Activated naive CD4-positive, alpha-beta T cell treated with anti-CD3 and anti-CD28 coated beads, Interleukin-2, amount 50 U/mL, for 16 hours (primary cell): ENCODE results near the gene AASS.

Experiments used
- DNase-seq: peaks from one replicate; pipeline ENCODE4 v3.0.0-alpha.2; 2020

Gene AASS

GRCh38 chr7:122103064-122103463, 41.0 kb downstream of the AASS start:
- DNase-seq = no peak

- no peak for DNase-seq
Observed at GRCh38 chr7:122100021-122100420, 44.0 kb downstream of the AASS start.

GRCh38 chr7:122095642-122096041, 48.4 kb downstream of the AASS start:
- no peak for DNase-seq

DNA sequence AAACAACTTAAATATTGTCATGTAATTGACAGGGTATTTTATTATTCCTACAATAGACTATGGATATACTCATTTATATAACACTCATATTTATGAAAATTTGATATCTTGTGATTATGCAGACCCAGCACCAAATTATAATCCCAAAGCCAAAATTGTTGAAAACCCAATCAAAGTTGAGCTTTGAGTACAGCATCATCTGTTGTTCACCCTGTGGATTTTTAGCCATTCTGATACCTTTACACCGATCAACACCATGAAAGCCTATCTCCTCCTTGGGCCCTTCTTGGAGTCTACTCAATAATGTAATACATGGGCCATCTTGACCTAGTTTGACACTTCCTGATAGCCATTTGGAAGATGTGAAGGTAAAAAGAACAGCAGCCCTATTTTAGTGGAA, 49.5 kb downstream of the AASS start:
- DNase-seq = no peak

- peak; percentile 43 for DNase-seq
Observed at GRCh38 chr7:122092964-122093797, 50.9 kb downstream of the AASS start.

- no peak for DNase-seq
Observed at GRCh38 chr7:122082670-122083069, 61.4 kb downstream of the AASS start.

DNA sequence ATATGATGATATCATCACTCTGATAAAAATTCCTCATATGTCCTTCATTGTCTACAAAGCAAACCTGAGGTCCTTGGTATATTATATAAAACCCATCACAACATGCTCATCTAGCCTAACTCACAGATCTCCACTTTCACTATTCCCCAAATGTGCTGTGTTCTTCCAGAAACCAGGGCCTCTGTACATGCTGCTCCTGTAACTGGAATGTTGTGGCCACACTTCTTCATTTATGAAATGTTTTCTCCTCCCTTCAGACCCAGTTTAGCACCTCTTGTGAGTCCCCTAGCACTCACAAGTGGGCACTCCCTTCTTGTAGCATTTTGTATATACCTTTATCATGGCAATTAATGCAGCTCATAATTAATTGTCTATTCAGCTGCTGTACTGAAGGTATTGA, 61.9 kb downstream of the AASS start:
- no peak for DNase-seq

- no peak for DNase-seq
Observed at GRCh38 chr7:122073635-122074034, 70.4 kb downstream of the AASS start.

DNA sequence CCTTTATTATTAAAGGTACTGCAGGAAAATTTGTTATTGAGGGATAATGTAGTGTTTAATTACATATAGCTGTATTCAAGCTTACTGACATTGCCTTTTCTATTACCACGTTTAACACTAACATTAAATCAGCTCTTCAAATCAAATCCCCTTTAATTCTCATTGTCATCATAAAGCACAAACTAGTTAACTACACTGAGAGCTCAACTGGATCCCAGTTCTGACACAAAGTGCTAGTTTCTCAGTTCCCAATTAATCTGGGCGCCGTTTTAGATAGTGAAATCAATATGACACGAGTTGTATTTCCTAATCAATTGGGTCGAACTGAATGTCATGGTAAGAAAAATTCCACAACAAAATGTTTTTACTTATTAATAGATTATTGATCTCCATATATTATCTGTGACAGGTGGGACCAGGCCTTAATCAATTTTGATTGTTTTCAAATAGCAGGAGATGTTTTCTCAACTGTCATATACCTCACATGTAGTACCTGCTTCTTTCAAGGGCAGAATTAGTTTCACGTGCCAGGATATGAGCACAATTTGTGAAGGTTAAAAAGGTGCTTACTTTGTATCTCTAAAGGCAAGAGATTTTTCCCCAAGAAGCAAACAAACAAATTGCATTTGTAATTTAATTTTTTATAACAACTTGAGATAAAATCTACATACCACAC, 71.0 kb downstream of the AASS start:
- no peak for DNase-seq

DNA sequence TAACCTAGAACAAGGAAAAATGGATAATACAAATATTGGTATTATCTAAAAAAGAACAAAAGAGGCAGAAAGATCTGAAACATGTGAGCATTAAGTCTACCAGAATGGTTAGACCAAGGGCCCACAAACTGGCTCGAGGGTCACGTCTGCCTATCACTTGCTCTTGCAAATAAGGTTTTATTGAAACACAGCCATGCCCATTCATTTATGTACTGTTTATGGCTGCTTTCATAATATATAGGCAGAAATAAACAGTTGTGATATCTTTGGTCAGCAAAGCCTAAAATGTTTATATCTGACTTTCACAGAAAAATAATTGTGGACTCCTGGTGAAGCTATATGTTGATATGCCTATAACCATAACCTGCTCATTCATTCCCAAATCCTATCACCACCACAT, 71.8 kb downstream of the AASS start:
- no peak for DNase-seq

- no peak for DNase-seq
Observed at GRCh38 chr7:122070834-122071233, 73.2 kb downstream of the AASS start.

- DNase-seq = no peak
Observed at GRCh38 chr7:122070062-122070461, 74.0 kb downstream of the AASS start.

DNA sequence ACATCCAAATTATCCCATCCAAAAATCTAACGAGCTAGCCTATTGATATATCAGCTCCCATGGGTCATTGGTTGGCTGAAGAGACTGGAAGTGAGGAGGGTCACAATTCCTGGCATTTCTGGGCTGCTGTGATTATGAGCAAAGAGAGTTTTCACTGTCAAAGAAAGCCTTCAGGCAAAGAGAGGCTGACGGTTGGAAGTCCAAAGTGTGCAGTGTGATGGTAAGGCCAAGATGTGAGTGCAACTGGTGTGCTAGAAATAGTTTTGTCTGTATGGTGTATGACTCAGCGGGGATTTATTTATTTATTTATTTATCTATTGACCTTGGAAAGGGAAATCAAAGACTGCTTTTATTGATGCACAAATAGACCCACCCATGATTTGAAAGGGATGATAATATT, 75.0 kb downstream of the AASS start:
- DNase-seq = no peak

- no peak for DNase-seq
Observed at GRCh38 chr7:122068046-122068445, 76.0 kb downstream of the AASS start.

DNA sequence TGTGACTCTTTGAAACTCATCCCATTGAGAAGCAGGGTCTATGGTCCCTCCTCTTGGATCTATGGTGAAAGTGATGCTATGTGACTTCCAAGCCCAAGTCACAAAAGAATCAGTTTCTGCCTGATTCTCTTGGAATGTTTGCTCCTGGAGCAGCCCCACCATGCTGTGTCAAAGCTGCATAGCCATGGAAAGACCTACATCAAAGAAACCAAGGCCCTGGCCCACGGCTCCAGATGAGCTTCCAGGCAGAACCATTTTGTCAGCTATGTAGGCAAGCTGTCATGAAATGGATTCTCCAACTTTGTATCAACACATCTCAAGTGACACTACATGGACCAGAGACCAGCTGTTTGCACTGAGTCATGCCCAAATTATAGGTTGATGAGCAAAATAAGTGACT, 77.0 kb downstream of the AASS start:
- DNase-seq = no peak

DNA sequence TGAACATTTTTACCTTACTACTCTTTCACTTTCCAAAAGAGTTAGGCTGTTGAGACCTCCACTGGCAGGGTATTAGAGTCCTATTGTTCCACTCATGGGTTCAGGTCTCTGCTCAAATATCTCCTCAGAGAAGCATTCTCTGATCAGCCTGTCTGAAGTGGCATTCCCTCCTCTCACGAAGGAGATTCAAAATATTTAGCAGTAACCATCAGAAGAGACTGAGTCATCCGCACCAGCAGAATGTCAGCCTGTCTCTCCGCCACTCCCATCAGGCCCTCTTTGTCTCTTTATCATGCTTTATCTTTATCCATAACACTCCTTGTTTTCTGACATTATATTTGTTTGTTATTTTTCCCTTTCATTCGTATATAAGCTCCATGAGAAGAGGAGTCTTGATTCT, 79.1 kb downstream of the AASS start:
- DNase-seq = no peak

GRCh38 chr7:122063146-122063545, 80.9 kb downstream of the AASS start:
- DNase-seq = no peak

GRCh38 chr7:122059542-122059941, 84.5 kb downstream of the AASS start:
- no peak for DNase-seq

DNA sequence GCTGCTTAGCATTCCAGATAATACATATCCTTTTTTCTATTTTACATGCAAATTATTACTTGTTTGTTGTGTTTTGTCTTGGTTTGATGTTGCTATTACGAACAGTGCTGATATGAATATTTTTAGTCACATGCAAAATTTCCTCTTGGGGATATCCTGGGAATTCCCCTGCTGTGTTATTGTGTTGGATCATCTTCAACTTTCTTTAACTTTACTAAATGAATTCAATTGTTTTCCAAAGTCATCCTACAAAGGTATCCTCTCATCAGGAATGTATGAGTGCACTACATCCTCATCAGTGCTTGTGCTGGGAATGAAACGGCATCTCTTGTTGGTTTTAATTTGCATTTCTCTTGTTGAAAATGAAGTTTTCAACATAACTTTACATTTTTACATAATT, 87.1 kb downstream of the AASS start:
- no peak for DNase-seq

- no peak for DNase-seq
Observed at GRCh38 chr7:122055073-122055472, 89.0 kb downstream of the AASS start.

DNA sequence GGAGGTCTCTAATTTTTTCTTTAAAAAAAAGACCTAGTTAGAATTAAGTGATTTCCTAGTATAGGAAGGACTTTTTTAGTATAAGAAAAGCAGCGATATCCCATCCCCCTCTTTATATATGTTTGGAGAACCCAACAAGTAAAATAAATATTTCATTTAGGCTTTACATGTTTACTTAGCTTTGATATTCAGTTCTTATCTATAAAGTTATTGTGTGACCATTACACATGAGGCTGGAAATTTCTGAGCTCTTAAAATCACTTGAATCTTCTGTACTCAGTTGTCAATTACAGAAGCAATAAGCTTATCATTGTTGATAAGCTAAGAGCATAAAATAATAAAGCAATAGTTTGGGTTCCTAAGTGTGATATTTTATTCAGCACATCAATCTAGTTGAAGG, 89.7 kb downstream of the AASS start:
- no peak for DNase-seq

- DNase-seq = no peak
Observed at GRCh38 chr7:122046402-122046801, 97.6 kb downstream of the AASS start.

DNA sequence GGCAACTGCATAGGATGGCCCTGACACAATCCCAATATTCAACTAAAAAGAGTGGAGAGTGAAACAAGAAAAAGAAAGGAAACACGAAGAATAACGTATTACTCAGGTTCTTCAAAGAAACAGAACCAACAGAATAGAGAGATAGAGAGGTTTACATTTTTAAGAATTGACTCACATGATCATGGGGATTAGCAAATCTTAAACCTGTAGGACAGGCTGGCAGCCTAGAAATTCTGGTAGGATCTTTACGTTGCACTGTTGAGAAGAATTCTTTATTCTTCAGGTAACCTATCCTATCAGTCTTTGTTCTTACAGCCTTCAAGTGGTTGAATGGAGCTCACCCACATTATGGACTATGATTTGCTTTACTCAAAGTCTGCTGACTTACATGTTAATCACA, 103.9 kb downstream of the AASS start:
- DNase-seq = no peak

GRCh38 chr7:122038904-122039303, 105.1 kb downstream of the AASS start:
- no peak for DNase-seq

- no peak for DNase-seq
Observed at GRCh38 chr7:122038134-122038533, 105.9 kb downstream of the AASS start.
